Activated CD4-positive, alpha-beta memory T cell treated with anti-CD3 and anti-CD28 coated beads, Interleukin-2, amount 10 ng/mL, durations not matched to agents 7 days and 5 days (primary cell): ENCODE data around the gene PLD1. TPM values are rescaled to one million over a fixed set of nuclear protein-coding genes. Genes with fewer than 3 reads are reported as not detected.

Experiments
- CTCF ChIA-PET: fragments of 350-600 bp; sonication (Branson Sonifier 250); formaldehyde crosslinking; loops from one replicate; lab custom pipeline; 2021; ENCODE audit warnings: antibody characterized with exemption, inconsistent platforms; lab: Charles Lee
- POLR2A ChIA-PET: fragments of 350-600 bp; sonication (Branson Sonifier 250); formaldehyde crosslinking; loops from one replicate; lab custom pipeline; 2021; ENCODE audit warnings: antibody characterized with exemption; lab: Charles Lee
- DNase-seq: peaks from one replicate; pipeline ENCODE4 v3.0.0-alpha.2; 2020
- H3K27ac Mint-ChIP-seq: one replicate; pipeline ENCODE4 v1.8.0; 2021; ENCODE audit warnings: mild to moderate bottlenecking, mixed read lengths
- H3K27me3 Mint-ChIP-seq: one replicate; pipeline ENCODE4 v1.8.0; 2021; ENCODE audit warnings: mixed read lengths
- H3K36me3 Mint-ChIP-seq: one replicate; pipeline ENCODE4 v1.8.0; 2021; ENCODE audit warnings: low read depth, mixed read lengths
- H3K4me1 Mint-ChIP-seq: one replicate; pipeline ENCODE4 v1.8.0; 2021; ENCODE audit warnings: mixed read lengths
- H3K4me3 Mint-ChIP-seq: one replicate; pipeline ENCODE4 v1.8.0; 2021; ENCODE audit warnings: mild to moderate bottlenecking, mixed read lengths
- H3K9me3 Mint-ChIP-seq: one replicate; pipeline ENCODE4 v1.8.0; 2021; ENCODE audit warnings: mixed read lengths
- total RNA-seq, 2 experiments: library from RNA; stranded (reverse); gene quantifications; one replicate each; pipeline ENCODE4 v1.2.3, GENCODE V29; 2021

The PLD1 gene
- total RNA-seq, 2 experiments from 2014 or later: 3.1 to 4.1 TPM

DNA sequence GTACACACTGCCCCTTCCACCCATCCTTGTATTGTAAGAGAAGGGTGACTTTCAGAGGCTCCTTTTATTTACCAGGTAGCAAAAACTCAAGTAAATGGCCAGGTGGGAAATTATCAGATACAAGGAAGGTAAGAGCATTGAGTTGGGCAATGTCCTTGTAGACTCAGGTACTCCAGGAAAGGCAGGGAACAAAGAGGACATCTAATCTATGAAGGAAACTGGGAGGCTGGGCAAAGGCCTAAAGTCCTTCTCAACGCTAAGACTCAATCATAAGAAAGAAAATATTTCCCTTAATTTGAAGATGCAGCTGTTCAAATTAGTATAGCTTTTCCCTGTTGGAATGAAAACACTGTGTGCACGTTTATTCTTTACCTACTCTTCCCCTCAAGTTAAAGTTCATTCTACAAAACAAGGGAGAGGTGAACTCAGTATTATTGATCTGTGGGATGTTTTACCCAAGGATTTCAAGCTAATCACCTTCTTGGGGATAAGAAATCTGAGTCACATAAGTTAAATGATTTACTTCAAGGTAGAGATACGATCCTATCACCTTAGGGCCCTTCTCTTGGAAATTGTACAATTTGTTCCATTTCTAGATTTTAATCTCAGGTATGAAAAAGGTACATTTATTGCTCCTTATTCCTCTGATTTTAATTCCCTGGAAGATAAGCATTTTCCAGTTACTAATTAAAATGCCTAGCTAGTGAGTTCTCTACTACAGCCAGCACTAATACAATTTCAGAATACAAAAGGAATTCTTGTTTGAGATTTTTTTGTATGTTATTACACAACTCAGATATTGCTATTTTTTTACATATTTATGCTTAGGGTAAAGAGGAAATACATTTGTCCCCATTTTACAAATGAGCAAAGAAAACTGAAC, 80.6 kb downstream of the PLD1 start:
- Mint-ChIP-seq H3K4me3 (no peak overlapping the region), H3K27ac (no peak overlapping the region), H3K36me3 (no peaks in the 10 kb centered on the region), H3K27me3 (peaks cover 3% of the 10 kb centered on the region), H3K4me1 (no peaks in the 10 kb centered on the region), H3K9me3 (no peaks in the 10 kb centered on the region)
- POLR2A ChIA-PET: no interaction called here
- CTCF ChIA-PET: no interaction called here
- DNase-seq: no peak

DNA sequence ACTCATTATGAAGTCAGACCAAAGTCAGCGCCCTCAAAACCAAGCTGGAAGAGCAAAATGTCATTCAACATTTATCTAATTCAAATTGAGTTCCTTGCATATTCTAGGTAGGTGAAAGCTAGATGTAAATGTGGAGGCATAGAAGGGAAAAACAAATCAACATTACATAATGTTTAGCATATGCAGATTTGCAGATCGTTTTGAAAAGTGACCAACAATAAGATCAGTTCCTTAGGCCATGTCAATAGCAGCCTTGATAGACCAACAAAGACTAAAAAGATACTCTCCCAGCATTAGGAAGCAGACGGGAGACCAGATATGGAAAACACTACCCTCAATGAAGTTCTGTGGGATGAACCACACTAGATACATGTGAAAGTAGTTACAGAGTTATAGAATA, 83.0 kb downstream of the PLD1 start:
- POLR2A ChIA-PET: no interaction called here
- H3K36me3 Mint-ChIP-seq: no peaks in the 10 kb centered on the region
- no peak for DNase-seq
- CTCF ChIA-PET: no interaction called here
- H3K27me3 Mint-ChIP-seq: peaks cover 3% of the 10 kb centered on the region
- H3K9me3 Mint-ChIP-seq: no peaks in the 10 kb centered on the region
- H3K27ac Mint-ChIP-seq: no peak overlapping the region
- H3K4me1 Mint-ChIP-seq: no peaks in the 10 kb centered on the region
- H3K4me3 Mint-ChIP-seq: no peak overlapping the region

DNA sequence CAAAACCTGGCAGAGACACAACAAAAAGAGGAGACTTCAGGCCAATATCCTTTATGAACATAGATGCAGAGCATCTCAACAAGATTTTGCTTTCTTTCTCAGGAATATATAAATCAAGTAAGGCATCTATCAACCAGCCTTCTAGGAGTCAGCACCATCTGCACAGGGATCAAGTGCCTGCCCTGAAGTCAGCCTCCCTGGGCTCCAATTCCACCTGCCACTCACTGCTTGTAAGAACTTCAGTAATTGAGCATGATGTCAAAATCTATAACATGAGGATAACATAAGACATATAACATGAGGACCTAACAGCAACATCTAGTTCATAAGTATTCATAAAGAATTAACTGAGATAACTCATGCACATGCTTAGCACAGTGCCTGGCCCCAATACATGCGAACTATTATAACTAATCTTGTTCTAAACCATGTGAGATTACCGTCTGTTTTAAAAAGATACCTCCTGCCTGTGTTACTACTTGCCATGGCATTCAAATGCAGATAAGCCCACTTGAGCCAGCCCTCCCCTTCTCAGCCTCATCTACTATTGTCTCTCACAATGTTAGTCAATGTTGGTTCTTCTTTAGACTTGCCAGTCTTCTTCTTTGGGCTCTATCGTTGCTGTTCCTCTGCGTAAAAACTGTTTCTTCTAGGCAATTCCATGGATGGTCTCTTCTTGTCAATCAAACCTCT, 91.6 kb downstream of the PLD1 start:
- POLR2A ChIA-PET: no interaction called here

DNA sequence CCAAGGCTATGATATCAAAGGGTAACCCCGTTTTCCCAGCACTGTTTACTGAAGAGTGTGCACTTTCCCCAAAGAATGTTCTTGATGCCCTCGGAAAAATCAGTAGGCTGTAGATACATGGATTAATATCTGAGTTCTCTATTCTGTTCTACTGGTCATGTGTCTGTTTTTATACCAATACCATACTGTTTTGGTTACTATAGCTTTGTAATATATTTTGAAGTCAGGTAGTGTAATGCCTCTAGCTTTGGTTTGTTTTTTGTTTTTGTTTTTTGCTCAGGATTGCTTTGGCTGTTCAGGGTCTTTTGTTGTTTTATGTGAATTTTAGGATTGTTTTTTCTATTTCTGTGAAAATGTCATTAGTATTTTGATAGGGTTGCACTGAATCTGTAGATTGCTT, 95.1 kb downstream of the PLD1 start:
- H3K27ac Mint-ChIP-seq: no peak overlapping the region
- ChIA-PET POLR2A (no interaction called here), CTCF (no interaction called here)
- DNase-seq: no peak
- H3K9me3 Mint-ChIP-seq: peaks cover 6% of the 10 kb centered on the region
- peaks cover 8% of the 10 kb centered on the region for H3K27me3 Mint-ChIP-seq
- no peaks in the 10 kb centered on the region for H3K4me1 Mint-ChIP-seq
- H3K36me3 Mint-ChIP-seq: no peaks in the 10 kb centered on the region
- no peak overlapping the region for H3K4me3 Mint-ChIP-seq

More for the DNA sequence above, 91.6 kb downstream of the PLD1 start:
- H3K9me3 Mint-ChIP-seq: peaks cover 6% of the 10 kb centered on the region
- no peak for DNase-seq
- H3K36me3 Mint-ChIP-seq: no peaks in the 10 kb centered on the region
- peaks cover 8% of the 10 kb centered on the region for H3K27me3 Mint-ChIP-seq
- H3K4me1 Mint-ChIP-seq: no peaks in the 10 kb centered on the region
- CTCF ChIA-PET: no interaction called here
- no peak overlapping the region for H3K27ac Mint-ChIP-seq
- H3K4me3 Mint-ChIP-seq: no peak overlapping the region

DNA sequence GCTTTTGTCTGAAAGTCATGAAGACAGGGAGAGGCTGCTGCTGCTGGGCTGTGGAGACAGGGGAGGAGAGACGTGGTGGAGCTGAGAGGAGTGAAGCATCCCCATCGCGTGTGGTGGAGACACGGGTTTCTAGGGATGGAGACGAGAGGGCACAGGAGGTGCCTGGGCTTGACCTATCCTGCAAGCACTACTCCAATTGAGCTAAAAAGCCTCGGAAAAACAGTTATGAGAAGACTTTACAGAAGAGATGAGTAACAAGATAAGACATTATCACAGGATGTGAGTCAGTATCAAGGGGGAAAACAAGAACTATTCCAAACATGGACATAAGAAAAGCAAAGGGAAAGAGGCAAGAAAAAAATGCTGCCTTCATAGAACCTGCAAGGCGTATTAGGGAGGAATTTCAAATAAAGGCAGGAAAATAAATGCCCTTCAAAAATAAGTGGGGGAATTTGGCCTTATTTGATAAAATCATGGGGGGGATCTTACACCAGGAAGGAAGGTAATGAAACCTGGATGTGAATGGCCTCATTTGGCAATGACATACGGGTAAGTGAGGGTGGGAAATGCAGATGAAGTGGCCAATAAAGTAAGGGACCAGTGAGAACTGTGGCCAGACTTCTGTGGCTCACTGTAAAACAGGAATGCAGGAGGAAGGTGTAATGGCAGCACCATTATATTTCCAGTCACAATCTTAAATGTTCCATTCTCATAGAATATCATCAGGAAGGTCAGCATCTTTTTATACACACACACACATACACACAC, 97.9 kb downstream of the PLD1 start:
- H3K4me3 Mint-ChIP-seq: no peak overlapping the region
- DNase-seq: no peak
- peaks cover 3% of the 10 kb centered on the region for H3K27me3 Mint-ChIP-seq
- no peaks in the 10 kb centered on the region for H3K4me1 Mint-ChIP-seq
- peaks cover 6% of the 10 kb centered on the region for H3K9me3 Mint-ChIP-seq
- no peak overlapping the region for H3K27ac Mint-ChIP-seq
- POLR2A ChIA-PET: no interaction called here
- no peaks in the 10 kb centered on the region for H3K36me3 Mint-ChIP-seq
- CTCF ChIA-PET: interaction anchor here (0.7 kb wide), 1 partner anchor 1847 kb away, joined by 3 read pairs; no protein-coding TSS in a partner anchor

DNA sequence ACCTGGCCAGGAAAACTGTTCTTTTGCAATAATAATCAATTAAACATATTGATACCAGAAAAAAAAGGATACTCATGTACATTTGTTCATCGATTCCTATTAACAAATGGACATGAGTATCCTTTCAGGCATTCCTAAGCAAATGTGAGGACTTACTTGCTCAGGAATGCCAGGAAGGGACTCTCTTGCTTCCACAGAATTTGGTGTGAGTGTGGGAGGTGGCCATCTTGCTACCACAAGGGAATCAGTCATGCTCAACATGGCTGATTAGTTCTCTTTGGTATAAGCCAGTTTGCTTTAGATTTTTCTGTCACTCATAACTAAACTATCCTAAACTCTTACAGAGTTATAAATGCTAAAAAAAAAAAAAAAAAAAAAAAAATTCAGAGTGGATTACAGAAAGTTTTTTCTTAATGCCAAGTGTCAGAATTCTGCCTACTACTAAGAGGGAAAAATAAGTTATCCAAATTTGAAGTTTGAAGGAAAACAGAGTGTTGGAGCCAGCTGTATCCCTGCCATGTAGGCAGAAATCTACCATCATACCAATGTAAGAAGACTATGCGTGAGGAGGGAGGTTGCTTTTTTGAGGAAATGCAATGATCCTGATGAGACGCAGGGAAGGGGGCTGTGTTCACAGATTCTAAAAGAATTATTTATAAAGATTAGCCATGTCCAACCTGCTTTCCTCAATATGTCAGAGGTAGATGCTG, 98.7 kb downstream of the PLD1 start:
- Mint-ChIP-seq H3K27ac (no peak overlapping the region), H3K4me3 (no peak overlapping the region), H3K4me1 (no peaks in the 10 kb centered on the region), H3K36me3 (no peaks in the 10 kb centered on the region), H3K27me3 (peaks cover 1% of the 10 kb centered on the region), H3K9me3 (peaks cover 3% of the 10 kb centered on the region)
- DNase-seq: no peak
- ChIA-PET POLR2A (no interaction called here), CTCF (interaction anchor here (0.7 kb wide), 1 partner anchor 1846 kb away, joined by 3 read pairs; no protein-coding TSS in a partner anchor)

DNA sequence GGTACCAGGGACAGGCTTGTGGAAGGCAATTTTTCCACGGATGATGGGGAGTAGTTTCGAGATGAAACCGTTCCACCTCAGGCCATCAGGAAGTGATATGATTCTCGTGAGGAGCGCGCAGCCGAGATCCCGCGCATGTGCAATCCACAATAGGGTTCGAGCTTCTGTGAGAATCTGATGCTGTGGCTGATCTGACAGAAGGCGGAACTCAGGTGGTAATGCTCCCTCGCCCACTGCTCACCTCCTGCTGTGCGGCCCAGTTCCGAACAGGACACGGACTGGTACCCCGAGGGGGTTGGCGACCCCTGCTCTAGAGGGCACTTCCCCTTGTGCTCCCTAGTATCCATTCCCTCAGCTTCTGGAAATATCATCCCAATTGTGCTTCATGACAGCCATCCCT, 99.9 kb downstream of the PLD1 start:
- POLR2A ChIA-PET: no interaction called here
- H3K4me1 Mint-ChIP-seq: no peaks in the 10 kb centered on the region
- DNase-seq: no peak
- H3K4me3 Mint-ChIP-seq: no peak overlapping the region
- H3K27me3 Mint-ChIP-seq: peaks cover 4% of the 10 kb centered on the region
- peaks cover 2% of the 10 kb centered on the region for H3K9me3 Mint-ChIP-seq
- no peak overlapping the region for H3K27ac Mint-ChIP-seq
- CTCF ChIA-PET: no interaction called here
- H3K36me3 Mint-ChIP-seq: no peaks in the 10 kb centered on the region

DNA sequence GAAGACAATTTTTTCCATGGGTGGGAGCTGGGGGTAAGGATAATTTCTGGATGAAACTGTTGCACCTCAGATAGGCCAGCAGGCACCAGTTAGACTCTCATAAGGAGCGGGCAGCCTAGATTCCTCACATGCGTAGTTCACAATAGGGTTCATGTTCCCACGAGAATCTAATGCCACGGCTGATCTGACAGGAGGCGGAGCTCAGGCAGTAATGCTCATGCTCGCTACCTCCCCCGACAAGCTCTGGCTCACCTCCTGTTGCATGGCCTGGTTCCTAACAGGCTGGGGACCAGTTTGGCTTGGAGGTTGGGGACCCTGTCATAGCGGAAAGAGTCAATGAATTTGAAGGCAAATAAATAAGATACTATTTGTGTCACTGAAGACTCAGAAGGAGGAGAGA, 105.5 kb downstream of the PLD1 start:
- Mint-ChIP-seq H3K4me3 (no peak overlapping the region), H3K27ac (no peak overlapping the region), H3K4me1 (no peaks in the 10 kb centered on the region), H3K27me3 (peaks cover 19% of the 10 kb centered on the region), H3K36me3 (no peaks in the 10 kb centered on the region), H3K9me3 (peaks cover 3% of the 10 kb centered on the region)
- POLR2A ChIA-PET: no interaction called here
- CTCF ChIA-PET: no interaction called here
- DNase-seq: no peak

DNA sequence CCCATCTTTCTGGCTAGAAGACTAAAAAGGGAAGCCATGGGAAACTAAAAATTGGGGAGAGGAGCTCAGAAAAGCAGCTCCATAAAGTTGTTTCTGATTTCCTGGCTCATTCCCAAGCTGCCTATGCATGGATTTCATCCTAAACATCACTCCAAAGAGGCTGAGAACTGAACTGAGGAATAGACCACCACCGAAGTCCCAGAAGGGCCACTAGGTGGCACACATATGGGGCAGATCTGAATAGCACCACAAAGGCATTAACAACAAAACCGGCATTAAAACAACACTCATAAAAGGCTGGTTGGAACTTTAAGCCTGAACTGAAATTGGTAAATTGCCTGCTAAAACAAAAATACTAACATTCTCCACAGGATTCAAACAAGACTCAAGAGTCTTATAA, 106.3 kb downstream of the PLD1 start:
- no peak overlapping the region for H3K4me3 Mint-ChIP-seq

DNA sequence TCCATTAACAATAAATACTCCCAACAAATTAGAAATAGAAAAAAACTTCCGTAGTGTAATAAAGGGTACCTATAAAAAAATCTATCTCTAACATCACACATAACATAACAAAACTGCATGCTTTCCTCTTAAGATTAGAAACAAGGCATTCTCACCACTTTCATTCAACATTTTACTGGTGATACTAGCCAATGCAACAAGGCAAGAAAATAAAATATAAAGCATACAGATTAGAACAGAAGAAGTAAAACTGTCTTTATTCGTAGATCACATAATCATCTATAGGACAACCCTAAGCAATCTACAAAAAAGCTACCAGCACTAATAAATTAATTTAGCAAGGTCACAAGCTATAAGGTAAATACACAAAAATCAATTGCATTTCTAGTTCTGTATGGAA, 107.1 kb downstream of the PLD1 start:
- CTCF ChIA-PET: interaction anchor here (1.3 kb wide), 1 partner anchor 69 kb away, joined by 3 read pairs; no protein-coding TSS in a partner anchor
- H3K4me3 Mint-ChIP-seq: no peak overlapping the region
- H3K27ac Mint-ChIP-seq: no peak overlapping the region
- POLR2A ChIA-PET: no interaction called here
- peaks cover 21% of the 10 kb centered on the region for H3K27me3 Mint-ChIP-seq
- no peaks in the 10 kb centered on the region for H3K36me3 Mint-ChIP-seq
- no peaks in the 10 kb centered on the region for H3K4me1 Mint-ChIP-seq
- peaks cover 3% of the 10 kb centered on the region for H3K9me3 Mint-ChIP-seq
- no peak for DNase-seq

More for the DNA sequence above, 106.3 kb downstream of the PLD1 start:
- peaks cover 3% of the 10 kb centered on the region for H3K9me3 Mint-ChIP-seq
- ChIA-PET CTCF (interaction anchor here (0.7 to 1.0 kb wide), 2 partner anchors 125 to 130 kb away, joined by 3 to 4 read pairs; no protein-coding TSS in a partner anchor), POLR2A (no interaction called here)
- H3K36me3 Mint-ChIP-seq: no peaks in the 10 kb centered on the region
- no peak overlapping the region for H3K27ac Mint-ChIP-seq
- peak; percentile 21 for DNase-seq
- peaks cover 21% of the 10 kb centered on the region for H3K27me3 Mint-ChIP-seq
- no peaks in the 10 kb centered on the region for H3K4me1 Mint-ChIP-seq

DNA sequence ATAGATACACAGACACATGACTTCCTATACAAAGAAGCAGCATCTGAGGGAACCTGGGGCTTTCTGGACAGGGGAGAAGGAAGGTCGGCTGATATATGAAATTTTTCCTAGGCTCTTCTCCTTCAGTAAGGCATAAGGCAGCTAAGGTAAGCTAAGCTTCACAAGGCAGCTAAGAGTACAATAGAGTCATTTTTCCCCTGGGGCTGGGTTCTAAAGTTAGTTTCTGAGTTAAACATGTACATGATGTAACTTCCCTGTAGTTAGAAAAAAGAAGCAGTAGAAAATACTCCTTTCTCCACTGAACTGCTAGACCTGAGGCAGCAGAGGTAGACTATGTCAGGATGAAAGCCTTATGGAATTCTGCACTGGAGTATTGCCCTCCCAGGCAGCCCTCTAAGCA, 109.6 kb downstream of the PLD1 start:
- Mint-ChIP-seq H3K4me1 (no peaks in the 10 kb centered on the region), H3K4me3 (no peak overlapping the region), H3K36me3 (no peaks in the 10 kb centered on the region), H3K27ac (no peak overlapping the region), H3K27me3 (peaks cover 22% of the 10 kb centered on the region), H3K9me3 (peaks cover 3% of the 10 kb centered on the region)
- POLR2A ChIA-PET: no interaction called here
- CTCF ChIA-PET: no interaction called here
- DNase-seq: no peak

DNA sequence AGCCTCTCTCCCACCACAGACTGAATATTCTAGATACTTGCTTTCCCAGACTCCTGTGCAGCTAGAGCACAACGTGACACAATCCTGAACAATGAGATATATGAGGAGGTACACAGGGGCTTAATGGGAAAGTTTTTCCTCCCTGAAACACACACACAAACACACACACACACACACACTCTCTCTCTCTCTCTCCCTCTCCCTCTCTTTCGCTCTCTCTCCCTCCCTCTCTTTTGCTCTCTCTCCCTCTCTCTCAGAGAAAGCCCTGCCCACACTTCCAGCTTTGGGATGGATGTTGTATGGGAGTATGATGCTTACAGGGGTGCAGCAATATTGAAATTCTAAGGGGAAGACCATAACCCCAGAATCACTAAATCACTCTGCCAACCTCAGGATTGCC, 110.1 kb downstream of the PLD1 start:
- no peak for DNase-seq
- Mint-ChIP-seq H3K4me1 (no peaks in the 10 kb centered on the region), H3K27ac (no peak overlapping the region), H3K4me3 (no peak overlapping the region), H3K36me3 (no peaks in the 10 kb centered on the region), H3K9me3 (peaks cover 3% of the 10 kb centered on the region), H3K27me3 (peaks cover 22% of the 10 kb centered on the region)
- CTCF ChIA-PET: no interaction called here
- POLR2A ChIA-PET: no interaction called here
